ENCODE data around the gene FGD4.

DNA sequence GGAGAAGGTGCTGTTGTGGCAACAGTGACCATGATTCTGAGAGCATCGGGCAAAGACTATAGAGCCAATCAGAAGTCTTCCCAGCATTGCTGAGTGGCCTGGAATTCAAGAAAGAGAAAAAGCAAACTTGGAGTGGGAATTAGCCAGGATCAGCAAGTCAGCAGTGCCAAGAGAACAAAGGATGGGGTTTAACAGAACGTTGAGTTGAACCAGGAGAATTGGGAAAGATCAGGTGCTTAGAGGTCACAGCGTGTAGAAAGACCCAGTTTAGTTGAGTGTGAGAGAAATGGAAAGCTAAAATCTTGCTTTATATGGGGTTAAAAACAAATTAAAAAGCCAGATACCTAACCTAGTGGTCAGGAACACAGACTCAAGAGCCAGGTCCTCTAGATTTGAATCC is 189.2 kb downstream of the FGD4 start:
- TF ChIP-seq POLR2A (IDR thresholded peaks at IDR 0.05): no peak
- TF ChIP-seq, protein P1, sequence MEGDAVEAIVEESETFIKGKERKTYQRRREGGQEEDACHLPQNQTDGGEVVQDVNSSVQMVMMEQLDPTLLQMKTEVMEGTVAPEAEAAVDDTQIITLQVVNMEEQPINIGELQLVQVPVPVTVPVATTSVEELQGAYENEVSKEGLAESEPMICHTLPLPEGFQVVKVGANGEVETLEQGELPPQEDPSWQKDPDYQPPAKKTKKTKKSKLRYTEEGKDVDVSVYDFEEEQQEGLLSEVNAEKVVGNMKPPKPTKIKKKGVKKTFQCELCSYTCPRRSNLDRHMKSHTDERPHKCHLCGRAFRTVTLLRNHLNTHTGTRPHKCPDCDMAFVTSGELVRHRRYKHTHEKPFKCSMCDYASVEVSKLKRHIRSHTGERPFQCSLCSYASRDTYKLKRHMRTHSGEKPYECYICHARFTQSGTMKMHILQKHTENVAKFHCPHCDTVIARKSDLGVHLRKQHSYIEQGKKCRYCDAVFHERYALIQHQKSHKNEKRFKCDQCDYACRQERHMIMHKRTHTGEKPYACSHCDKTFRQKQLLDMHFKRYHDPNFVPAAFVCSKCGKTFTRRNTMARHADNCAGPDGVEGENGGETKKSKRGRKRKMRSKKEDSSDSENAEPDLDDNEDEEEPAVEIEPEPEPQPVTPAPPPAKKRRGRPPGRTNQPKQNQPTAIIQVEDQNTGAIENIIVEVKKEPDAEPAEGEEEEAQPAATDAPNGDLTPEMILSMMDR (IDR thresholded peaks at IDR 0.05): no peak
